PFSK-1 (cell line): Measurements from ENCODE around the gene HOXD11.

Experiments
- FOXP2 ChIP-seq: optimal IDR thresholded peaks from 2 replicates; pipeline ENCODE3; 2011; ENCODE audit warnings: borderline replicate concordance, control low read depth, inconsistent platforms; ENCODE audit not compliant: insufficient read depth; ENCODE audit errors: extremely low read length, extremely low read depth
- POLR2AphosphoS5 ChIP-seq: IDR thresholded peaks from 2 replicates; pipeline ENCODE4 v1.6.1; 2012; ENCODE audit warnings: low read depth, mild to moderate bottlenecking, control low read depth, low read length, moderate library complexity
- REST ChIP-seq, 2 experiments: IDR thresholded peaks; 2 replicates each; pipeline versions ENCODE4 v1.6.1 to v1.8.0; 2011 to 2012; ENCODE audit warnings: low read depth in 2 of 2, low read length in 2 of 2, control low read depth in 1 of 2, inconsistent platforms in 1 of 2, mild to moderate bottlenecking in 1 of 2, moderate library complexity in 1 of 2; ENCODE audit not compliant: insufficient read depth in 1 of 2
- SIN3A ChIP-seq: IDR thresholded peaks from 2 replicates; pipeline ENCODE4 v1.6.1; 2012; ENCODE audit warnings: mild to moderate bottlenecking, low read length, moderate library complexity, borderline replicate concordance; ENCODE audit not compliant: insufficient read depth
- TAF1 ChIP-seq: IDR thresholded peaks from 2 replicates; pipeline ENCODE4 v1.6.1; 2012; ENCODE audit warnings: low read length, control low read depth, borderline replicate concordance; ENCODE audit not compliant: insufficient read depth

HOXD11 gene

GRCh38 chr2:176105078-176105729, 1.9 kb upstream of the HOXD11 start:
- TF ChIP-seq POLR2AphosphoS5 (no peak), SIN3A (no peak), FOXP2 (no peak), TAF1 (no peak), REST (IDR thresholded peaks at IDR 0.05; ENCODE audit: insufficient read depth in 1 of 2, low read depth in 2 of 2, low read length in 2 of 2) (no peak)

- no peak for TF ChIP-seq FOXP2
- no peak for TF ChIP-seq SIN3A
- TF ChIP-seq POLR2AphosphoS5, result no peak
- TF ChIP-seq REST (IDR thresholded peaks at IDR 0.05; ENCODE audit: insufficient read depth in 1 of 2, low read depth in 2 of 2, low read length in 2 of 2), result no peak
Measured at GRCh38 chr2:176105730-176106580, 1.1 kb upstream of the HOXD11 start.

- TF ChIP-seq TAF1, result no peak
- TF ChIP-seq FOXP2, result no peak
- no peak for TF ChIP-seq POLR2AphosphoS5
- TF ChIP-seq SIN3A, result no peak
- no peak for TF ChIP-seq REST (IDR thresholded peaks at IDR 0.05; ENCODE audit: insufficient read depth in 1 of 2, low read depth in 2 of 2, low read length in 2 of 2)
Measured at GRCh38 chr2:176107731-176108181, 676 bp downstream of the HOXD11 start.

- TF ChIP-seq SIN3A (no peak), POLR2AphosphoS5 (no peak), TAF1 (no peak), REST (IDR thresholded peaks at IDR 0.05; ENCODE audit: insufficient read depth in 1 of 2, low read depth in 2 of 2, low read length in 2 of 2) (no peak)
Measured at GRCh38 chr2:176109192-176109901, 2.3 kb downstream of the HOXD11 start.
